A549 (cell line): ENCODE data around the gene R3HDM2. TPM values are rescaled to one million over a fixed set of nuclear protein-coding genes. Genes with fewer than 3 reads are reported as not detected.

Experiments used
- ATAC-seq, 2 experiments: fragments of 200-7000 bp in 1 of 2; fragments of >200 bp in 1 of 2; cut with Nextera tagmentation in 1 of 2; cut with Tn5 transposase in 1 of 2; 3 replicates each; pipeline versions ENCODE4 v1.8.0 to v1.9.1; 2018 to 2020; ENCODE audit warnings: mild to moderate bottlenecking in 1 of 2, moderate library complexity in 1 of 2
- CTCF ChIA-PET: fragments of 300-600 bp; sonication (Branson Sonifier 250); formaldehyde crosslinking; extraction: SDS; loops from one replicate; lab custom pipeline; 2021; ENCODE audit warnings: antibody characterized with exemption, inconsistent platforms; lab: Yijun Ruan, JAX
- POLR2A ChIA-PET: fragments of 350-600 bp; formaldehyde crosslinking; extraction: SDS; loops from one replicate; lab custom pipeline; 2021; ENCODE audit warnings: antibody characterized with exemption, inconsistent platforms; lab: Yijun Ruan, JAX
- DNase-seq, 2 experiments: peaks; one replicate each; pipeline versions ENCODE4 v3.0.0 to v3.0.0-alpha.2; 2011 to 2016; ENCODE audit warnings: low read depth in 1 of 2, low spot score in 1 of 2
- FAIRE-seq: peaks from 2 replicates; lab custom pipeline; 2011; peaks lifted over from hg19 to GRCh38; lab: Jason Lieb, UNC
- H3K27ac ChIP-seq, 2 experiments: fragments of >200 bp; sonication (Bioruptor Twin); formaldehyde crosslinking; 3 replicates each; pipeline ENCODE4 v1.5.1; 2016 to 2017
- H3K4me1 ChIP-seq: fragments of >200 bp; sonication (Bioruptor Twin); formaldehyde crosslinking; 3 replicates; pipeline ENCODE4 v1.6.1; 2016
- H3K4me2 ChIP-seq: fragments of >200 bp; sonication (Bioruptor Twin); formaldehyde crosslinking; 3 replicates; pipeline ENCODE4 v1.6.1; 2016
- H3K4me3 ChIP-seq: fragments of >200 bp; sonication (Bioruptor Twin); formaldehyde crosslinking; 3 replicates; pipeline ENCODE4 v1.5.1; 2016
- H3K9me3 ChIP-seq: fragments of >200 bp; sonication (Bioruptor Twin); formaldehyde crosslinking; 3 replicates; pipeline ENCODE4 v1.6.1; 2016
- BHLHE40 ChIP-seq: IDR thresholded peaks from 2 replicates; pipeline ENCODE4 v1.6.1; 2012; ENCODE audit warnings: low read depth, low read length, inconsistent platforms
- CEBPB ChIP-seq, 2 experiments: fragments of >200 bp in 1 of 2; sonication (Bioruptor Twin) in 1 of 2; formaldehyde crosslinking in 1 of 2; IDR thresholded peaks; 2 replicates each; pipeline ENCODE4 v1.6.1; 2012 to 2016
- CHD4 ChIP-seq: fragments of 200-600 bp; sonication (generic); IDR thresholded peaks from 2 replicates; pipeline ENCODE4 v1.6.1; 2016; ENCODE audit warnings: antibody characterized with exemption, mild to moderate bottlenecking, borderline replicate concordance
- CTCF ChIP-seq: fragments of >200 bp; sonication (Bioruptor Twin); formaldehyde crosslinking; IDR thresholded peaks from 3 replicates; pipeline ENCODE4 v1.5.1; 2016
- E2F6 ChIP-seq: IDR thresholded peaks from 2 replicates; pipeline ENCODE4 v1.6.1; 2012; ENCODE audit warnings: low read depth, borderline replicate concordance
- ELK1 ChIP-seq: fragments of 150-350 bp; IDR thresholded peaks from 2 replicates; pipeline ENCODE4 v1.6.1; 2014; ENCODE audit warnings: low read depth, mild to moderate bottlenecking, low read length
- EP300 ChIP-seq, 2 experiments: fragments of >200 bp; sonication (Bioruptor Twin); formaldehyde crosslinking; IDR thresholded peaks; 2 replicates in 1 of 2; 3 replicates in 1 of 2; pipeline ENCODE4 v1.6.1; 2016 to 2017
- ESRRA ChIP-seq: fragments of 150-350 bp; IDR thresholded peaks from 2 replicates; pipeline ENCODE4 v1.6.1; 2014; ENCODE audit warnings: mild to moderate bottlenecking, low read length, borderline replicate concordance
- FOSB ChIP-seq: fragments of 250-450 bp; sonication (Bioruptor Pico); IDR thresholded peaks from 2 replicates; pipeline ENCODE4 v1.5.0; 2020; ENCODE audit warnings: mild to moderate bottlenecking, moderate library complexity
- FOSL2 ChIP-seq, 2 experiments: fragments of 450-650 bp in 1 of 2; fragments of >200 bp in 1 of 2; sonication (Bioruptor Twin) in 1 of 2; formaldehyde crosslinking; IDR thresholded peaks; 2 replicates each; pipeline versions ENCODE4 v1.5.0 to v1.6.1; 2016 to 2020; ENCODE audit warnings: mild to moderate bottlenecking in 1 of 2, moderate library complexity in 1 of 2
- GATA3 ChIP-seq: IDR thresholded peaks from 2 replicates; pipeline ENCODE4 v1.6.1; 2012; ENCODE audit warnings: borderline replicate concordance
- HES2 ChIP-seq: fragments of >200 bp; sonication (Bioruptor Twin); formaldehyde crosslinking; IDR thresholded peaks from 2 replicates; pipeline ENCODE4 v1.6.1; 2016
- HMGXB4 ChIP-seq: fragments of 250-450 bp; sonication (Bioruptor Pico); IDR thresholded peaks from 2 replicates; pipeline ENCODE4 v1.5.0; 2021; ENCODE audit warnings: mild to moderate bottlenecking, moderate library complexity, borderline replicate concordance
- HOXB5 ChIP-seq: fragments of 250-450 bp; sonication (Bioruptor Pico); IDR thresholded peaks from 2 replicates; pipeline ENCODE4 v1.5.0; 2020; ENCODE audit warnings: mild to moderate bottlenecking, moderate library complexity
- JUN ChIP-seq, 2 experiments: fragments of >200 bp; sonication (Bioruptor Twin); formaldehyde crosslinking; IDR thresholded peaks; 2 replicates in 1 of 2; 3 replicates in 1 of 2; pipeline ENCODE4 v1.6.1; 2016 to 2017
- JUNB ChIP-seq: fragments of >200 bp; sonication (Bioruptor Twin); formaldehyde crosslinking; IDR thresholded peaks from 2 replicates; pipeline ENCODE4 v1.6.1; 2016
- KDM5A ChIP-seq: fragments of 200-600 bp; sonication (generic); IDR thresholded peaks from 2 replicates; pipeline ENCODE4 v1.6.1; 2016; ENCODE audit warnings: antibody characterized with exemption, mild to moderate bottlenecking
- MAFK ChIP-seq: fragments of 450-650 bp; IDR thresholded peaks from 2 replicates; pipeline ENCODE4 v1.6.1; 2014; ENCODE audit not compliant: partially characterized antibody
- MAX ChIP-seq: IDR thresholded peaks from 2 replicates; pipeline ENCODE4 v1.6.1; 2012
- MAZ ChIP-seq: fragments of 150-350 bp; IDR thresholded peaks from 2 replicates; pipeline ENCODE4 v1.6.1; 2014; ENCODE audit warnings: antibody characterized with exemption, low read depth, low read length, borderline replicate concordance
- NFE2L2 ChIP-seq: fragments of 150-350 bp; conservative IDR thresholded peaks from 2 replicates; pipeline ENCODE4 v1.6.1; 2014; ENCODE audit warnings: low read length
- PBX3 ChIP-seq: IDR thresholded peaks from 2 replicates; pipeline ENCODE4 v1.6.1; 2012
- POLR2A ChIP-seq: IDR thresholded peaks from 2 replicates; pipeline ENCODE4 v1.6.1; 2012; ENCODE audit warnings: mild to moderate bottlenecking, low read length
- RAD21 ChIP-seq, 2 experiments: fragments of >200 bp in 1 of 2; sonication (Bioruptor Twin) in 1 of 2; formaldehyde crosslinking in 1 of 2; IDR thresholded peaks in 1 of 2; conservative IDR thresholded peaks in 1 of 2; 2 replicates in 1 of 2; 3 replicates in 1 of 2; pipeline ENCODE4 v1.6.1; 2012 to 2018; ENCODE audit warnings: inconsistent platforms in 1 of 2
- RCOR1 ChIP-seq: fragments of 150-350 bp; IDR thresholded peaks from 2 replicates; pipeline ENCODE4 v1.6.1; 2014; ENCODE audit warnings: antibody characterized with exemption, low read length, low read depth
- SMC3 ChIP-seq: fragments of >200 bp; sonication (Bioruptor Twin); formaldehyde crosslinking; IDR thresholded peaks from 3 replicates; pipeline ENCODE4 v1.6.1; 2018; ENCODE audit warnings: inconsistent platforms
- ZC3H11A ChIP-seq: fragments of 450-650 bp; IDR thresholded peaks from 2 replicates; pipeline ENCODE4 v1.6.1; 2014; ENCODE audit warnings: antibody characterized with exemption, mild to moderate bottlenecking
- ZFP36 ChIP-seq: fragments of 450-650 bp; IDR thresholded peaks from 2 replicates; pipeline ENCODE4 v1.6.1; 2014; ENCODE audit warnings: borderline replicate concordance; ENCODE audit not compliant: partially characterized antibody
- WGBS: methylation state at CpG from one replicate; pipeline ENCODE4 v1.1.6; 2017; ENCODE audit errors: missing lambda C conversion rate; 5-methylcytosine and 5-hydroxymethylcytosine counted together
- polyA plus RNA-seq, 4 experiments: library from polyadenylated mRNA; depleted of rRNA in 3 of 4; stranded (reverse); fragments of >200 nt; fragmentation: RNase III in 1 of 4; extraction: RNeasy Plus Mini Kit Qiagen cat#74134 plus additional on column Dnase treatment in 1 of 4; gene quantifications; 2 replicates in 3 of 4; 3 replicates in 1 of 4; pipeline ENCODE4 v1.2.3, GENCODE V29; 2011 to 2017

R3HDM2 gene
- polyA plus RNA-seq, 2 of the 4 experiments (the other 2 are of a cell fraction): 14.0 to 30.6 TPM

- CTCF ChIA-PET: interaction anchor here (0.9 to 3.2 kb wide), 8 partner anchors 18 to 87 kb away, joined by 3 to 20 read pairs (median 6); no protein-coding TSS in a partner anchor
- H3K27ac ChIP-seq: peak overlapping the region; percentile 79 to 89
- peak; percentile 36 for FAIRE-seq
- no peak for DNase-seq
- no peak for ATAC-seq
- H3K9me3 ChIP-seq: peaks cover 24% of the 10 kb centered on the region
- H3K4me1 ChIP-seq: peaks cover 67% of the 10 kb centered on the region
- peak overlapping the region; percentile 79 for H3K4me2 ChIP-seq
- TF ChIP-seq CHD4: no peak
- TF ChIP-seq HMGXB4 (CRISPR knock-in tag): no peak
- no peak for TF ChIP-seq FOSL2 (IDR thresholded peaks at IDR 0.05)
- TF ChIP-seq FOSL2 (CRISPR knock-in tag; IDR thresholded peaks at IDR 0.05): no peak
- no peak for TF ChIP-seq CTCF
- TF ChIP-seq MAX: no peak
- TF ChIP-seq ZC3H11A: no peak
- no peak for TF ChIP-seq ELK1
- no peak for TF ChIP-seq ESRRA
- TF ChIP-seq NFE2L2: no peak
- TF ChIP-seq, all 56 proteins: peak for 0
- POLR2A ChIA-PET: interaction anchor here (1.3 kb wide), 1 partner anchor 20 kb away, joined by 3 read pairs; no protein-coding TSS in a partner anchor
- WGBS: 77% methylated on average over 3 of the region's 3 CpGs
- no peak overlapping the region for H3K4me3 ChIP-seq
Measured at GRCh38 chr12:57369202-57369601, 61.6 kb downstream of the R3HDM2 start.

- FAIRE-seq (peak; percentile 90), ATAC-seq (peak; percentile 92 to 95), DNase-seq (peak; percentile 70 to 97)
- CTCF ChIA-PET: interaction anchor here (0.9 to 3.2 kb wide), 15 partner anchors 9 to 105 kb away, joined by 3 to 20 read pairs (median 4); no protein-coding TSS in a partner anchor
- peak overlapping the region; percentile 20; the same call in 2 of the 3 replicates for H3K4me3 ChIP-seq
- peak overlapping the region; percentile 79 for H3K4me2 ChIP-seq
- POLR2A ChIA-PET: interaction anchor here (0.5 to 1.3 kb wide), 3 partner anchors 21 to 62 kb away, joined by 3 to 7 read pairs (median 4); no protein-coding TSS in a partner anchor
- H3K9me3 ChIP-seq: peaks cover 24% of the 10 kb centered on the region
- 34% methylated on average over 7 of the region's 7 CpGs for WGBS
- peaks cover 61% of the 10 kb centered on the region for H3K4me1 ChIP-seq
- H3K27ac ChIP-seq: peak overlapping the region; percentile 79 to 89
- peak; percentile 56; the same call in 1 of the 2 replicates for TF ChIP-seq MAX
- TF ChIP-seq RCOR1: no peak
- peak; percentile 52 for TF ChIP-seq MAFK
- TF ChIP-seq ZFP36: no peak
- 0 out of 2 replicates have a peak, but pooled peaks have one; percentile 48 for TF ChIP-seq ESRRA
- TF ChIP-seq JUN (IDR thresholded peaks at IDR 0.05): peak; percentile 64 to 67; a peak in 3 of 5 replicates
- TF ChIP-seq SMC3: peak; percentile 34; the same call in 2 of the 3 replicates
- TF ChIP-seq FOSL2 (IDR thresholded peaks at IDR 0.05): no peak
- peak; percentile 50 for TF ChIP-seq FOSL2 (CRISPR knock-in tag; IDR thresholded peaks at IDR 0.05)
- peak; percentile 39 to 77; a peak in 2 of 5 replicates for TF ChIP-seq EP300 (IDR thresholded peaks at IDR 0.05)
- TF ChIP-seq MAZ: no peak
- TF ChIP-seq RAD21 (conservative IDR thresholded peaks at IDR 0.05 in 1 of 2, IDR thresholded peaks at IDR 0.05 in 1 of 2): peak in 1 of 2 experiments; percentile 46; a peak in 4 of 5 replicates
- no peak for TF ChIP-seq POLR2A
- peak; percentile 76 to 88; a peak in 3 of 4 replicates for TF ChIP-seq CEBPB (IDR thresholded peaks at IDR 0.05)
- no peak for TF ChIP-seq KDM5A
- peak; percentile 99 for TF ChIP-seq HOXB5 (CRISPR knock-in tag)
- TF ChIP-seq JUNB: peak; percentile 50
- no peak for TF ChIP-seq E2F6
- TF ChIP-seq BHLHE40: no peak
- TF ChIP-seq GATA3: peak; percentile 84
- TF ChIP-seq FOSB: no peak
- 0 out of 2 replicates have a peak, but pooled peaks have one; percentile 44 for TF ChIP-seq PBX3
- TF ChIP-seq HES2: no peak
Measured at GRCh38 chr12:57368349-57369095, 62.3 kb downstream of the R3HDM2 start.
